ENCODE data around the gene CD19. TPM values are rescaled to one million over a fixed set of nuclear protein-coding genes. Genes with fewer than 3 reads are reported as not detected.

The CD19 gene
- total RNA-seq, 1 experiment from 2014 or later = not detected

- intact Hi-C loops (cut with micrococcal nuclease) = no loop called here
- H3K9me3 Mint-ChIP-seq (ENCODE audit: unreplicated experiment) = no peaks in the 10 kb centered on the region
- no peak overlapping the region for H3K27ac Mint-ChIP-seq (ENCODE audit: low read depth, unreplicated experiment)
- no peaks in the 10 kb centered on the region for H3K4me1 Mint-ChIP-seq (ENCODE audit: insufficient read depth, unreplicated experiment)
- TF ChIP-seq, protein P1, sequence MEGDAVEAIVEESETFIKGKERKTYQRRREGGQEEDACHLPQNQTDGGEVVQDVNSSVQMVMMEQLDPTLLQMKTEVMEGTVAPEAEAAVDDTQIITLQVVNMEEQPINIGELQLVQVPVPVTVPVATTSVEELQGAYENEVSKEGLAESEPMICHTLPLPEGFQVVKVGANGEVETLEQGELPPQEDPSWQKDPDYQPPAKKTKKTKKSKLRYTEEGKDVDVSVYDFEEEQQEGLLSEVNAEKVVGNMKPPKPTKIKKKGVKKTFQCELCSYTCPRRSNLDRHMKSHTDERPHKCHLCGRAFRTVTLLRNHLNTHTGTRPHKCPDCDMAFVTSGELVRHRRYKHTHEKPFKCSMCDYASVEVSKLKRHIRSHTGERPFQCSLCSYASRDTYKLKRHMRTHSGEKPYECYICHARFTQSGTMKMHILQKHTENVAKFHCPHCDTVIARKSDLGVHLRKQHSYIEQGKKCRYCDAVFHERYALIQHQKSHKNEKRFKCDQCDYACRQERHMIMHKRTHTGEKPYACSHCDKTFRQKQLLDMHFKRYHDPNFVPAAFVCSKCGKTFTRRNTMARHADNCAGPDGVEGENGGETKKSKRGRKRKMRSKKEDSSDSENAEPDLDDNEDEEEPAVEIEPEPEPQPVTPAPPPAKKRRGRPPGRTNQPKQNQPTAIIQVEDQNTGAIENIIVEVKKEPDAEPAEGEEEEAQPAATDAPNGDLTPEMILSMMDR (IDR thresholded peaks at IDR 0.05; ENCODE audit: unreplicated experiment) = no peak
- H3K27me3 Mint-ChIP-seq (ENCODE audit: insufficient read depth, unreplicated experiment) = no peaks in the 10 kb centered on the region
- H3K4me3 Mint-ChIP-seq (ENCODE audit: unreplicated experiment) = no peak overlapping the region
- POLR2A ChIA-PET = interaction anchor here (0.6 kb wide), 1 partner anchor 56 kb away, joined by 3 read pairs; no protein-coding TSS in a partner anchor
- no TSS peak for BruUV-seq (replicated peaks)
- DNase-seq (ENCODE audit: unreplicated experiment) = no peak
- CTCF ChIA-PET = no interaction called here
- H3K36me3 Mint-ChIP-seq (ENCODE audit: insufficient read depth, unreplicated experiment) = peaks cover 5% of the 10 kb centered on the region
Observed at GRCh38 chr16:28903344-28904042, 28.3 kb upstream of the CD19 start.

DNA sequence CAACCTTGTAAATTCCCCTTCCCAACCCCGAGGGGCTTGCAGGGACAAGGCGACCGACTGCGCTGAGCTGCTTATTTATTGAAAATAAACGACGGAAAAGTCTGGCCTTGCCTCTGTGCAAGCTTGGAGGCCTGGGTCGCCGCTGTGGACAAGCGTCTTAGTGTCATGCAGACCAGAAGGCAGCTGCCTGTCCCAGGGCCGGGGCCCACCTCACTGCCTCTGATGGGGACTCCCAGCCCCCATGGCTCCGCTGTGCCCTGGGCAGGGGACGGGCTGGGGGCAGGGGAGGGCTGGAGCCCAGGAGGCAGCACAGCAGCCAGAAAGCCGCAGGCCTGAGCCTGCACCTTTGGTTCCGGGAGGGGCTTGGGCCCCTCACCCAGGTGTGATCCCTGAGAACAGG is 27.4 kb upstream of the CD19 start:
- H3K36me3 Mint-ChIP-seq (ENCODE audit: insufficient read depth, unreplicated experiment) = peaks cover 5% of the 10 kb centered on the region
- intact Hi-C loops (cut with micrococcal nuclease) = no loop called here
- CTCF ChIA-PET = no interaction called here
- POLR2A ChIA-PET = no interaction called here
- no peaks in the 10 kb centered on the region for H3K4me1 Mint-ChIP-seq (ENCODE audit: insufficient read depth, unreplicated experiment)
- H3K4me3 Mint-ChIP-seq (ENCODE audit: unreplicated experiment) = no peak overlapping the region
- no peak overlapping the region for H3K27ac Mint-ChIP-seq (ENCODE audit: low read depth, unreplicated experiment)
- DNase-seq (ENCODE audit: unreplicated experiment) = no peak
- TF ChIP-seq, protein P1 (IDR thresholded peaks at IDR 0.05; ENCODE audit: unreplicated experiment) = no peak
- H3K9me3 Mint-ChIP-seq (ENCODE audit: unreplicated experiment) = no peaks in the 10 kb centered on the region
- H3K27me3 Mint-ChIP-seq (ENCODE audit: insufficient read depth, unreplicated experiment) = no peaks in the 10 kb centered on the region
- no TSS peak for BruUV-seq (replicated peaks)

DNA sequence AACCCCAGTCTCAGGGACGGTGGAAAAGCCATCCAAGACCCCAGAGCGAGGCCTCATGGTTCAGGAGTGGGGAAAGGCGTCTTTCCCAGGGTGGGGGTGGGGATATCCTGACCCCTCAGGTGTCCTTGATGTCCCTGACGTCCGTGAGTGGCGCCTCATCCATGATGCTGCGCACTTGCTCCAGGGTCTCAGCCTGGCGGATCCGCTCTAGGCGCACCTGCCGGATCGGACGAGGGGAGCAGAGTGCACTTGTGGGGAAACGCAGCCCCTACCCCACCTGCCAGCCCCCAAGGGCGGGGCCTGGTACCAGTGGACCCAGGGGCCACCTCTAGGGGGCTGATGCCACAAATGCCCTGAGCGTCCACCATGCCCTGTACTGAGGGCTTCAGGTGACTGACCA is 26.9 kb upstream of the CD19 start:
- H3K4me1 Mint-ChIP-seq (ENCODE audit: insufficient read depth, unreplicated experiment) = no peaks in the 10 kb centered on the region
- no peaks in the 10 kb centered on the region for H3K9me3 Mint-ChIP-seq (ENCODE audit: unreplicated experiment)
- no TSS peak for BruUV-seq (replicated peaks)
- H3K4me3 Mint-ChIP-seq (ENCODE audit: unreplicated experiment) = no peak overlapping the region
- no peak for DNase-seq (ENCODE audit: unreplicated experiment)
- peaks cover 5% of the 10 kb centered on the region for H3K36me3 Mint-ChIP-seq (ENCODE audit: insufficient read depth, unreplicated experiment)
- no peak overlapping the region for H3K27ac Mint-ChIP-seq (ENCODE audit: low read depth, unreplicated experiment)
- intact Hi-C loops (cut with micrococcal nuclease) = no loop called here
- ChIA-PET CTCF (no interaction called here), POLR2A (no interaction called here)
- TF ChIP-seq, protein P1 (IDR thresholded peaks at IDR 0.05; ENCODE audit: unreplicated experiment) = no peak
- H3K27me3 Mint-ChIP-seq (ENCODE audit: insufficient read depth, unreplicated experiment) = no peaks in the 10 kb centered on the region

DNA sequence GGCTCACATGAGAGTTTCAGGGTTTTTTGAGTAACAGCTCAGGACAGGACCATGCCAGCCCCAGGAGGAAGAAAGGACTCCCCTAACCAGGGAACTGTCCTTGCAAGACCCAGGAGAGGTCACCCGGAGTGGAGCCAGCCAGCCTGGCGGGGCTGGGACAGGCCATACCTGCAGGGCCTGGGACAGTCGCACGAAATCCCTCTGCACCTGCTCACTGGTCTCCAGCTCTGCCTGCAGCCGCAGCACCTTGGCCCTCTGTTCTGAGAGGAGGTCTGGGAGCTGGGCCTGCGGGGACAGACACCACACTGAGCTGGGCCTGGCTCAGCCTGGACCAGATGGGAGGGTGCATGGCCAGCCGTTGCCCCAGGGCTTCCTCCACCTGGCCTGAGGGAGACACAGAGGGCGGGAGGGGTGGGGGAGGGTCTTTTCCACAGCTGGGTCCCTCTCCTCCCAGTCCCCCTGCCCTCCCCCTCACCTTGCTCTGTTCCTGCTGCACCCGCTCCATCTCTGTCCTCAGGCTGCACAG is 26.5 kb upstream of the CD19 start:
- no peak for DNase-seq (ENCODE audit: unreplicated experiment)
- ChIA-PET POLR2A (no interaction called here), CTCF (no interaction called here)
- Mint-ChIP-seq H3K9me3 (ENCODE audit: unreplicated experiment) (no peaks in the 10 kb centered on the region), H3K4me1 (ENCODE audit: insufficient read depth, unreplicated experiment) (no peaks in the 10 kb centered on the region), H3K4me3 (ENCODE audit: unreplicated experiment) (no peak overlapping the region), H3K27ac (ENCODE audit: low read depth, unreplicated experiment) (no peak overlapping the region), H3K27me3 (ENCODE audit: insufficient read depth, unreplicated experiment) (no peaks in the 10 kb centered on the region), H3K36me3 (ENCODE audit: insufficient read depth, unreplicated experiment) (peaks cover 5% of the 10 kb centered on the region)
- intact Hi-C loops (cut with micrococcal nuclease) = no loop called here
- TF ChIP-seq, protein P1 (IDR thresholded peaks at IDR 0.05; ENCODE audit: unreplicated experiment) = no peak
- no TSS peak for BruUV-seq (replicated peaks)

Measured in MCF 10A (cell line).